HL-60 (cell line): ENCODE data around the gene MYO1E.

Experiments used
- CTCF ChIP-seq: IDR thresholded peaks from one replicate; pipeline ENCODE4 v1.5.1; 2011; ENCODE audit warnings: low read length, control low read depth, inconsistent platforms; ENCODE audit not compliant: insufficient read depth
- GABPA ChIP-seq: IDR thresholded peaks from 2 replicates; pipeline ENCODE4 v1.6.1; 2012; ENCODE audit warnings: low read depth
- POLR2AphosphoS5 ChIP-seq: IDR thresholded peaks from 2 replicates; pipeline ENCODE4 v1.6.1; 2012; ENCODE audit warnings: low read depth
- SPI1 ChIP-seq: IDR thresholded peaks from 2 replicates; pipeline ENCODE4 v1.6.1; 2012; ENCODE audit warnings: low read depth, mild to moderate bottlenecking, borderline replicate concordance
- TF ChIP-seq, protein P1 (sequence below): IDR thresholded peaks from 2 replicates; pipeline ENCODE4 v1.6.1; 2012; ENCODE audit warnings: low read depth; ENCODE audit not compliant: insufficient replicate concordance

DNA sequence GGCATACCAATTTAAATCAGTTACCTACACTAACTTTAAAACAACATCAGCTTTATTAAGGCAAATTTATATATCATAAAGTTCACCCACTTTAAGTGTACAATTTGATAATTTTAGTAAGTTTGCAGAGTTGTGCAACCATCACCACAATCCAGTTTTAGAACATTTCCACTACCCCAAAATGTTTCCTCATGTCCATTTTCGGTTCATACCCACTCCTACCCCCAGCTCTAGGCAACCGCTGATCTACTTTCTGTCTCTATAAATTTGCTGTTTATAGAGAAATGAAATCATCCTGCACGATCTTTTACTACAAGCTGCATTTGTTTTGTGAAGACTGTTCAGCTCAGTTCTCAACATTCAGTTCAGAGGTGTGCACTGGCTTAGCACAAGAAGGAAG, 33.8 kb upstream of the MYO1E start:
- TF ChIP-seq GABPA: no peak
- no peak for TF ChIP-seq CTCF
- TF ChIP-seq, protein P1, sequence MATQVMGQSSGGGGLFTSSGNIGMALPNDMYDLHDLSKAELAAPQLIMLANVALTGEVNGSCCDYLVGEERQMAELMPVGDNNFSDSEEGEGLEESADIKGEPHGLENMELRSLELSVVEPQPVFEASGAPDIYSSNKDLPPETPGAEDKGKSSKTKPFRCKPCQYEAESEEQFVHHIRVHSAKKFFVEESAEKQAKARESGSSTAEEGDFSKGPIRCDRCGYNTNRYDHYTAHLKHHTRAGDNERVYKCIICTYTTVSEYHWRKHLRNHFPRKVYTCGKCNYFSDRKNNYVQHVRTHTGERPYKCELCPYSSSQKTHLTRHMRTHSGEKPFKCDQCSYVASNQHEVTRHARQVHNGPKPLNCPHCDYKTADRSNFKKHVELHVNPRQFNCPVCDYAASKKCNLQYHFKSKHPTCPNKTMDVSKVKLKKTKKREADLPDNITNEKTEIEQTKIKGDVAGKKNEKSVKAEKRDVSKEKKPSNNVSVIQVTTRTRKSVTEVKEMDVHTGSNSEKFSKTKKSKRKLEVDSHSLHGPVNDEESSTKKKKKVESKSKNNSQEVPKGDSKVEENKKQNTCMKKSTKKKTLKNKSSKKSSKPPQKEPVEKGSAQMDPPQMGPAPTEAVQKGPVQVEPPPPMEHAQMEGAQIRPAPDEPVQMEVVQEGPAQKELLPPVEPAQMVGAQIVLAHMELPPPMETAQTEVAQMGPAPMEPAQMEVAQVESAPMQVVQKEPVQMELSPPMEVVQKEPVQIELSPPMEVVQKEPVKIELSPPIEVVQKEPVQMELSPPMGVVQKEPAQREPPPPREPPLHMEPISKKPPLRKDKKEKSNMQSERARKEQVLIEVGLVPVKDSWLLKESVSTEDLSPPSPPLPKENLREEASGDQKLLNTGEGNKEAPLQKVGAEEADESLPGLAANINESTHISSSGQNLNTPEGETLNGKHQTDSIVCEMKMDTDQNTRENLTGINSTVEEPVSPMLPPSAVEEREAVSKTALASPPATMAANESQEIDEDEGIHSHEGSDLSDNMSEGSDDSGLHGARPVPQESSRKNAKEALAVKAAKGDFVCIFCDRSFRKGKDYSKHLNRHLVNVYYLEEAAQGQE: no peak
- TF ChIP-seq POLR2AphosphoS5: no peak
- no peak for TF ChIP-seq SPI1
